Measurements from ENCODE around the gene BPIFB1. TPM values are rescaled to one million over a fixed set of nuclear protein-coding genes. Genes with fewer than 3 reads are reported as not detected.

The BPIFB1 gene
- total RNA-seq (not detected), polyA plus RNA-seq (not detected), total RNA-seq (0 reads per million in 6 experiments)

- Mint-ChIP-seq H3K27me3 (peaks cover 3 to 39% (median 10%) of the 10 kb centered on the region in 5 donors), H3K27ac (no peak within 1 kb of the TSS), H3K36me3 (no peaks in the 10 kb centered on the region), H3K9me3 (no peaks in the 10 kb centered on the region), H3K4me3 (no peak within 1 kb of the TSS), H3K4me1 (no peaks in the 10 kb centered on the region)
- POLR2A ChIA-PET: no interaction called here
- DNase-seq: no peak
- ATAC-seq: no peak
Observed at GRCh38 chr20:33282991-33283555, at the start of gene BPIFB1. TSS of gene BPIFB1 (plus strand) at chr20:33283214. CDS start at chr20:33286074, 2,860 bp downstream.

GRCh38 chr20:33234050-33234449 is 49.0 kb upstream of the BPIFB1 start:
- Mint-ChIP-seq H3K4me1 (peaks cover 0 to 11% (median 4%) of the 10 kb centered on the region in 4 donors), H3K27me3 (peaks cover 10 to 35% (median 12%) of the 10 kb centered on the region in 5 donors), H3K9me3 (no peaks in the 10 kb centered on the region), H3K36me3 (no peaks in the 10 kb centered on the region), H3K27ac (no peak overlapping the region), H3K4me3 (no peak overlapping the region)
- DNase-seq: no peak
- POLR2A ChIA-PET: no interaction called here
- no peak for ATAC-seq

- DNase-seq (no peak), ATAC-seq (no peak)
- POLR2A ChIA-PET: no interaction called here
- Mint-ChIP-seq H3K4me1 (peaks cover 0 to 6% (median 4%) of the 10 kb centered on the region in 4 donors), H3K27me3 (peaks cover 11 to 50% (median 22%) of the 10 kb centered on the region in 5 donors), H3K27ac (peak within 1 kb of the TSS in 1 of 10 donors; percentile 3), H3K36me3 (no peaks in the 10 kb centered on the region), H3K9me3 (no peaks in the 10 kb centered on the region), H3K4me3 (no peak within 1 kb of the TSS)
Observed at GRCh38 chr20:33235696-33236095, 47.3 kb upstream of the BPIFB1 start, which contains the start of gene BPIFA1. TSS of gene BPIFA1 (plus strand) at chr20:33235996. CDS start at chr20:33237712, 1,716 bp downstream.

- H3K27me3 Mint-ChIP-seq: peaks cover 11 to 50% (median 22%) of the 10 kb centered on the region in 5 donors
- POLR2A ChIA-PET: no interaction called here
- DNase-seq (no peak), ATAC-seq (no peak)
- no peaks in the 10 kb centered on the region for H3K36me3 Mint-ChIP-seq
- no peaks in the 10 kb centered on the region for H3K9me3 Mint-ChIP-seq
- H3K4me1 Mint-ChIP-seq: peaks cover 0 to 6% (median 4%) of the 10 kb centered on the region in 4 donors
- no peak overlapping the region for H3K27ac Mint-ChIP-seq
- H3K4me3 Mint-ChIP-seq: no peak overlapping the region
Observed at GRCh38 chr20:33236351-33236750, 46.7 kb upstream of the BPIFB1 start.

- Mint-ChIP-seq H3K27me3 (peaks cover 10 to 47% (median 24%) of the 10 kb centered on the region in 5 donors), H3K4me1 (peaks cover 0 to 3% (median under 1%) of the 10 kb centered on the region in 4 donors), H3K36me3 (no peaks in the 10 kb centered on the region), H3K4me3 (no peak overlapping the region), H3K9me3 (no peaks in the 10 kb centered on the region), H3K27ac (no peak overlapping the region)
- no peak for DNase-seq
- ATAC-seq: no peak
- POLR2A ChIA-PET: no interaction called here
Observed at GRCh38 chr20:33237989-33238388, 45.0 kb upstream of the BPIFB1 start.

GRCh38 chr20:33239418-33239817 is 43.6 kb upstream of the BPIFB1 start:
- H3K27me3 Mint-ChIP-seq: peaks cover 9 to 34% (median 23%) of the 10 kb centered on the region in 5 donors
- no peaks in the 10 kb centered on the region for H3K36me3 Mint-ChIP-seq
- H3K9me3 Mint-ChIP-seq: no peaks in the 10 kb centered on the region
- peaks cover 0 to 2% (median 0%) of the 10 kb centered on the region in 4 donors for H3K4me1 Mint-ChIP-seq
- POLR2A ChIA-PET: no interaction called here
- DNase-seq (no peak), ATAC-seq (no peak)
- H3K4me3 Mint-ChIP-seq: no peak overlapping the region
- no peak overlapping the region for H3K27ac Mint-ChIP-seq

GRCh38 chr20:33239979-33240736 is 42.9 kb upstream of the BPIFB1 start:
- Mint-ChIP-seq H3K36me3 (no peaks in the 10 kb centered on the region), H3K9me3 (no peaks in the 10 kb centered on the region), H3K4me3 (no peak overlapping the region), H3K4me1 (peaks cover 0 to 2% (median 0%) of the 10 kb centered on the region in 4 donors), H3K27me3 (peaks cover 9 to 34% (median 23%) of the 10 kb centered on the region in 5 donors), H3K27ac (no peak overlapping the region)
- POLR2A ChIA-PET: no interaction called here
- ATAC-seq (no peak), DNase-seq (no peak)

- Mint-ChIP-seq H3K4me1 (peaks cover 0 to 2% (median 0%) of the 10 kb centered on the region in 4 donors), H3K27ac (no peak overlapping the region), H3K4me3 (no peak overlapping the region), H3K9me3 (no peaks in the 10 kb centered on the region), H3K27me3 (peaks cover 7 to 34% (median 23%) of the 10 kb centered on the region in 5 donors), H3K36me3 (no peaks in the 10 kb centered on the region)
- POLR2A ChIA-PET: no interaction called here
- DNase-seq (no peak), ATAC-seq (no peak)
Observed at GRCh38 chr20:33240923-33241322, 42.1 kb upstream of the BPIFB1 start.

- H3K36me3 Mint-ChIP-seq: no peaks in the 10 kb centered on the region
- no peak overlapping the region for H3K4me3 Mint-ChIP-seq
- peaks cover under 1 to 26% (median 18%) of the 10 kb centered on the region in 5 donors for H3K27me3 Mint-ChIP-seq
- DNase-seq (no peak), ATAC-seq (no peak)
- POLR2A ChIA-PET: no interaction called here
- no peaks in the 10 kb centered on the region for H3K9me3 Mint-ChIP-seq
- H3K4me1 Mint-ChIP-seq: peaks cover 0 to 2% (median 0%) of the 10 kb centered on the region in 4 donors
- H3K27ac Mint-ChIP-seq: no peak overlapping the region
Observed at GRCh38 chr20:33242319-33243100, 40.5 kb upstream of the BPIFB1 start.

GRCh38 chr20:33246077-33246476 is 36.9 kb upstream of the BPIFB1 start:
- ATAC-seq: no peak
- H3K9me3 Mint-ChIP-seq: no peaks in the 10 kb centered on the region
- POLR2A ChIA-PET: no interaction called here
- H3K27ac Mint-ChIP-seq: no peak overlapping the region
- H3K4me3 Mint-ChIP-seq: no peak overlapping the region
- H3K27me3 Mint-ChIP-seq: peaks cover 0 to 6% (median 3%) of the 10 kb centered on the region in 5 donors
- H3K4me1 Mint-ChIP-seq: peaks cover 0 to 2% (median 0%) of the 10 kb centered on the region in 4 donors
- no peak for DNase-seq
- H3K36me3 Mint-ChIP-seq: no peaks in the 10 kb centered on the region

- POLR2A ChIA-PET: no interaction called here
- Mint-ChIP-seq H3K27ac (no peak overlapping the region), H3K9me3 (peaks cover 0 to 6% (median 0%) of the 10 kb centered on the region in 9 donors), H3K27me3 (peaks cover 0 to 7% (median 5%) of the 10 kb centered on the region in 5 donors), H3K4me3 (no peak overlapping the region), H3K4me1 (no peaks in the 10 kb centered on the region), H3K36me3 (peaks cover 0 to 4% (median 0%) of the 10 kb centered on the region in 3 donors)
- no peak for DNase-seq
- ATAC-seq: no peak
Observed at GRCh38 chr20:33249456-33249855, 33.6 kb upstream of the BPIFB1 start.

- H3K36me3 Mint-ChIP-seq: peaks cover 0 to 6% (median 2%) of the 10 kb centered on the region in 3 donors
- H3K27me3 Mint-ChIP-seq: peaks cover 0 to 11% (median 6%) of the 10 kb centered on the region in 5 donors
- no peak overlapping the region for H3K4me3 Mint-ChIP-seq
- no peak overlapping the region for H3K27ac Mint-ChIP-seq
- peaks cover 0 to 4% (median 0%) of the 10 kb centered on the region in 4 donors for H3K4me1 Mint-ChIP-seq
- DNase-seq: no peak
- H3K9me3 Mint-ChIP-seq: peaks cover 0 to 10% (median 0%) of the 10 kb centered on the region in 9 donors
- ATAC-seq: no peak
- POLR2A ChIA-PET: no interaction called here
Observed at GRCh38 chr20:33250666-33251065, 32.3 kb upstream of the BPIFB1 start.
